Endodermal cell (in vitro differentiated cells): ENCODE measurements around the gene ANKRD39. TPM values are rescaled to one million over a fixed set of nuclear protein-coding genes. Genes with fewer than 3 reads are reported as not detected.

Source experiments
- DNase-seq: peaks from one replicate; pipeline ENCODE4 v3.0.0-alpha.2; 2017
- H3K27ac ChIP-seq: 2 replicates; pipeline ENCODE4 v1.5.1; 2013; ENCODE audit warnings: mild to moderate bottlenecking, low read depth, low read length, moderate library complexity
- H3K27me3 ChIP-seq: 2 replicates; pipeline ENCODE4 v1.6.1; 2013; ENCODE audit warnings: mild to moderate bottlenecking, low read length, moderate library complexity; ENCODE audit not compliant: insufficient read depth, control insufficient read depth, poor library complexity, severe bottlenecking
- H3K36me3 ChIP-seq: 2 replicates; pipeline ENCODE4 v1.7.0; 2013; ENCODE audit warnings: mild to moderate bottlenecking, low read length, moderate library complexity; ENCODE audit not compliant: control insufficient read depth, insufficient read depth
- H3K4me1 ChIP-seq: one replicate; pipeline ENCODE4 v1.7.0; 2013; ENCODE audit warnings: low read length; ENCODE audit not compliant: control insufficient read depth, insufficient read depth
- H3K4me3 ChIP-seq: 2 replicates; pipeline ENCODE4 v1.5.1; 2013; ENCODE audit warnings: mild to moderate bottlenecking, low read length, moderate library complexity
- H3K9ac ChIP-seq: 2 replicates; pipeline ENCODE4 v1.6.1; 2013; ENCODE audit warnings: mild to moderate bottlenecking, low read length, moderate library complexity; ENCODE audit not compliant: poor library complexity, severe bottlenecking; ENCODE audit errors: extremely low read depth
- H3K9me3 ChIP-seq: 2 replicates; pipeline ENCODE4 v1.6.1; 2013; ENCODE audit warnings: mild to moderate bottlenecking, low read length, moderate library complexity; ENCODE audit not compliant: control insufficient read depth
- H3K27ac Mint-ChIP-seq: 2 replicates; pipeline ENCODE4 v1.8.0; 2020; ENCODE audit warnings: mixed read lengths
- H3K27me3 Mint-ChIP-seq: 2 replicates; pipeline ENCODE4 v1.8.0; 2021; ENCODE audit warnings: mild to moderate bottlenecking, mixed read lengths; ENCODE audit not compliant: insufficient read depth
- H3K36me3 Mint-ChIP-seq: 2 replicates; pipeline ENCODE4 v1.8.0; 2020; ENCODE audit warnings: low read depth, mixed read lengths
- H3K4me1 Mint-ChIP-seq: 2 replicates; pipeline ENCODE4 v1.8.0; 2020; ENCODE audit warnings: mixed read lengths
- H3K4me3 Mint-ChIP-seq: 2 replicates; pipeline ENCODE4 v1.8.0; 2020; ENCODE audit warnings: mild to moderate bottlenecking, moderate library complexity, mixed read lengths
- H3K9me3 Mint-ChIP-seq: 2 replicates; pipeline ENCODE4 v1.8.0; 2020; ENCODE audit warnings: mild to moderate bottlenecking, mixed read lengths
- WGBS, 2 experiments: methylation state at CpG; one replicate each; pipeline versions ENCODE4 v1.1.5 to v1.1.7; 2013; ENCODE audit warnings: missing lambda C conversion rate in 2 of 2, mixed read lengths in 1 of 2; ENCODE audit not compliant: insufficient coverage in 1 of 2, insufficient read length in 1 of 2; 5-methylcytosine and 5-hydroxymethylcytosine counted together
- total RNA-seq, 2 donors: library from RNA; stranded (reverse); fragmentation: NEBNext Ultra II Directional in 1 of 2; extraction: Animal tissue kit (Norgen Biotek cat#: 25700) in 1 of 2; gene quantifications; 2 replicates in 1 of 2; 3 replicates in 1 of 2; pipeline ENCODE4 v1.2.1, GENCODE V29; 2021
- TF ChIP-seq, protein P1 (sequence below): fragments of 200-600 bp; sonication (generic); conservative IDR thresholded peaks from 2 replicates; pipeline ENCODE4 v1.5.0; 2021; ENCODE audit warnings: antibody characterized with exemption, mild to moderate bottlenecking

The ANKRD39 gene
- total RNA-seq, 2 donors from 2014 or later: 14.6 to 16.7 TPM

DNA sequence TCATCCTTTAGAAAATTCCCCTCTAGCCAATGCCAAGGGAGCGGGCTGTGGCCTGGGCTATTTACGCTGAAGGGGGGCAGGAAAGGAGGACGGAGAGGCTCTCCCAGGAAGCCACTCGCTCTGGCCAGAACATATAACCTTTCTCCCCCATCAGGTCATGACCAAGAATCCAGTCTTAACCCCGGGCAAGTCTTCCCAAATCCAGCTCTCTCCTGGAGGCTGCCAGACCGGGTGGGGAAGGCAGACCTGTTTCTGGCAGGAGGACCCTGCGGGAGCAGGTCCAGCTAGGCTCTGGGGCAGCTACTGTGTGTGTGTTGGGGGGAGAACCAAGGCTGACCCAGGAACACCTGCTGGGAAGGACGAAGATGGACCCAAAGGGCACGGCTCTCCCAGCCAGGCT lies 25.5 kb upstream of the ANKRD39 start:
- H3K9ac ChIP-seq: no peak overlapping the region
- no peaks in the 10 kb centered on the region for H3K27me3 ChIP-seq
- Mint-ChIP-seq H3K27me3 (peaks cover 2% of the 10 kb centered on the region), H3K36me3 (no peaks in the 10 kb centered on the region), H3K27ac (no peak overlapping the region), H3K4me1 (peaks cover 27% of the 10 kb centered on the region), H3K4me3 (no peak overlapping the region), H3K9me3 (no peaks in the 10 kb centered on the region)
- no peak for DNase-seq
- WGBS, 2 experiments: 93 to 100% methylated on average over 5 to 9 of the region's 9 CpGs
- TF ChIP-seq, protein P1, sequence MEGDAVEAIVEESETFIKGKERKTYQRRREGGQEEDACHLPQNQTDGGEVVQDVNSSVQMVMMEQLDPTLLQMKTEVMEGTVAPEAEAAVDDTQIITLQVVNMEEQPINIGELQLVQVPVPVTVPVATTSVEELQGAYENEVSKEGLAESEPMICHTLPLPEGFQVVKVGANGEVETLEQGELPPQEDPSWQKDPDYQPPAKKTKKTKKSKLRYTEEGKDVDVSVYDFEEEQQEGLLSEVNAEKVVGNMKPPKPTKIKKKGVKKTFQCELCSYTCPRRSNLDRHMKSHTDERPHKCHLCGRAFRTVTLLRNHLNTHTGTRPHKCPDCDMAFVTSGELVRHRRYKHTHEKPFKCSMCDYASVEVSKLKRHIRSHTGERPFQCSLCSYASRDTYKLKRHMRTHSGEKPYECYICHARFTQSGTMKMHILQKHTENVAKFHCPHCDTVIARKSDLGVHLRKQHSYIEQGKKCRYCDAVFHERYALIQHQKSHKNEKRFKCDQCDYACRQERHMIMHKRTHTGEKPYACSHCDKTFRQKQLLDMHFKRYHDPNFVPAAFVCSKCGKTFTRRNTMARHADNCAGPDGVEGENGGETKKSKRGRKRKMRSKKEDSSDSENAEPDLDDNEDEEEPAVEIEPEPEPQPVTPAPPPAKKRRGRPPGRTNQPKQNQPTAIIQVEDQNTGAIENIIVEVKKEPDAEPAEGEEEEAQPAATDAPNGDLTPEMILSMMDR: no peak
- H3K9me3 ChIP-seq: no peaks in the 10 kb centered on the region
- H3K4me3 ChIP-seq: no peak overlapping the region
- H3K4me1 ChIP-seq: peaks cover 8% of the 10 kb centered on the region
- no peak overlapping the region for H3K27ac ChIP-seq
- no peaks in the 10 kb centered on the region for H3K36me3 ChIP-seq

- no peak overlapping the region for H3K9ac ChIP-seq
- no peaks in the 10 kb centered on the region for H3K36me3 ChIP-seq
- 85 to 91% methylated on average over 5 to 8 of the region's 8 CpGs for WGBS, 2 experiments
- no peak overlapping the region for H3K4me3 ChIP-seq
- TF ChIP-seq, protein P1: no peak
- no peaks in the 10 kb centered on the region for H3K36me3 Mint-ChIP-seq
- H3K27ac ChIP-seq: no peak overlapping the region
- no peaks in the 10 kb centered on the region for H3K9me3 Mint-ChIP-seq
- peaks cover 8% of the 10 kb centered on the region for H3K4me1 ChIP-seq
- DNase-seq: no peak
- no peaks in the 10 kb centered on the region for H3K9me3 ChIP-seq
- H3K4me3 Mint-ChIP-seq: no peak overlapping the region
- H3K27me3 ChIP-seq: no peaks in the 10 kb centered on the region
- H3K27me3 Mint-ChIP-seq: peaks cover 2% of the 10 kb centered on the region
- peaks cover 25% of the 10 kb centered on the region for H3K4me1 Mint-ChIP-seq
- H3K27ac Mint-ChIP-seq: no peak overlapping the region
These were observed 25.1 kb upstream of the ANKRD39 start for GRCh38 chr2:96882906-96883305.

DNA sequence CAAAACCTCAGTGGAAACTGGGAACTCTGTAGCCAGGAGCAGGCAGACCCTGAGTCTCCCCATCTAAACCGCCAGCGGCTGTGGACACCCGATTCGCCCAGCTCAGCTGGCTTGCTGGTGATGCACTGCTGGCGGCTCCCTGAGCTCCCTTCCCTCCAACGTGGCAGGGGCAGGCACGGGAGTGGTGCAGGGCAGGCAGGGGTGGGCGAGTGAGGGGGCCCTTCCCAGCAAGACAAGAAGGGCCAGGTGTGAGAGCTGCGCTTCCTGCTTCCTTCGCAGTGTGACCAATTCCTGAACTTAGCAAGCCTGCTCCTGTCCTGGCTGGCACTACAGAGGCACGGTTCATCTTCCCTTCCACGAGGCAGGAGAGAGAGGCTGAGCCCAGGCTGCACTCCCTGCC lies 24.4 kb upstream of the ANKRD39 start:
- WGBS, 2 experiments: 61 to 74% methylated on average over 7 to 12 of the region's 12 CpGs
- H3K27me3 ChIP-seq: no peaks in the 10 kb centered on the region
- Mint-ChIP-seq H3K36me3 (no peaks in the 10 kb centered on the region), H3K4me1 (peaks cover 20% of the 10 kb centered on the region), H3K27ac (no peak overlapping the region), H3K27me3 (peaks cover 2% of the 10 kb centered on the region), H3K4me3 (no peak overlapping the region), H3K9me3 (no peaks in the 10 kb centered on the region)
- H3K4me1 ChIP-seq: peaks cover 8% of the 10 kb centered on the region
- H3K4me3 ChIP-seq: no peak overlapping the region
- H3K9ac ChIP-seq: no peak overlapping the region
- no peak overlapping the region for H3K27ac ChIP-seq
- H3K36me3 ChIP-seq: no peaks in the 10 kb centered on the region
- H3K9me3 ChIP-seq: no peaks in the 10 kb centered on the region
- DNase-seq: peak; percentile 82
- TF ChIP-seq, protein P1: no peak
